ENCODE measurements around the gene SETD2.

Gene SETD2

GRCh38 chr3:46994801-46995731, 168.8 kb downstream of the SETD2 start:
- no peaks in the 10 kb centered on the region for H3K9me3 ChIP-seq (ENCODE audit: insufficient read depth, low read length, severe bottlenecking)
- peaks cover 3% of the 10 kb centered on the region; the same call in 1 of the 2 replicates for H4K20me1 ChIP-seq (ENCODE audit: insufficient read depth, low read length)
- H3K9ac ChIP-seq (ENCODE audit: low read depth, low read length): no peak overlapping the region
- H3K4me1 ChIP-seq (ENCODE audit: insufficient read depth, low read length): no peaks in the 10 kb centered on the region
- no peaks in the 10 kb centered on the region for H3K27me3 ChIP-seq (ENCODE audit: insufficient read depth, low read length, poor library complexity)
- H2AFZ ChIP-seq (ENCODE audit: low read depth, low read length): no peak overlapping the region
- ATAC-seq (ENCODE audit: insufficient read depth, low read depth) (no peak), DNase-seq (no peak)
- H3K4me3 ChIP-seq (ENCODE audit: low read depth in 1 of 2, low read length in 2 of 2): no peak overlapping the region
- H3K4me2 ChIP-seq (ENCODE audit: insufficient read depth, low read length): no peak overlapping the region
- peaks cover 98% of the 10 kb centered on the region for H3K36me3 ChIP-seq (ENCODE audit: insufficient read depth, low read length)
- TF ChIP-seq CTCF (IDR thresholded peaks at IDR 0.05; ENCODE audit: borderline replicate concordance, extremely low read depth, low read length, poor library complexity, severe bottlenecking): no peak
- TF ChIP-seq EZH2 (IDR thresholded peaks at IDR 0.05; ENCODE audit: borderline replicate concordance, low read depth, low read length, severe bottlenecking): no peak
- peak overlapping the region; percentile 40; the same call in 1 of the 2 replicates for H3K27ac ChIP-seq (ENCODE audit: low read length)
- no peaks in the 10 kb centered on the region for H3K79me2 ChIP-seq (ENCODE audit: insufficient read depth, low read length)

- DNase-seq: no peak
- H2AFZ ChIP-seq (ENCODE audit: low read depth, low read length): no peak overlapping the region
- H3K4me2 ChIP-seq (ENCODE audit: insufficient read depth, low read length): no peak overlapping the region
- TF ChIP-seq EZH2 (IDR thresholded peaks at IDR 0.05; ENCODE audit: borderline replicate concordance, low read depth, low read length, severe bottlenecking) (no peak), CTCF (IDR thresholded peaks at IDR 0.05; ENCODE audit: borderline replicate concordance, extremely low read depth, low read length, poor library complexity, severe bottlenecking) (no peak)
- peaks cover 97% of the 10 kb centered on the region for H3K36me3 ChIP-seq (ENCODE audit: insufficient read depth, low read length)
- H4K20me1 ChIP-seq (ENCODE audit: insufficient read depth, low read length): peaks cover 3% of the 10 kb centered on the region; the same call in 1 of the 2 replicates
- H3K9me3 ChIP-seq (ENCODE audit: insufficient read depth, low read length, severe bottlenecking): no peaks in the 10 kb centered on the region
- H3K27me3 ChIP-seq (ENCODE audit: insufficient read depth, low read length, poor library complexity): no peaks in the 10 kb centered on the region
- 0 out of 2 replicates have a peak overlapping the region, but pooled peaks have one; percentile 20 for H3K27ac ChIP-seq (ENCODE audit: low read length)
- ATAC-seq (ENCODE audit: insufficient read depth, low read depth): no peak
- no peak overlapping the region for H3K9ac ChIP-seq (ENCODE audit: low read depth, low read length)
- peaks cover 3% of the 10 kb centered on the region for H3K4me1 ChIP-seq (ENCODE audit: insufficient read depth, low read length)
- no peaks in the 10 kb centered on the region for H3K79me2 ChIP-seq (ENCODE audit: insufficient read depth, low read length)
- H3K4me3 ChIP-seq (ENCODE audit: low read depth in 1 of 2, low read length in 2 of 2): no peak overlapping the region
These were observed 169.9 kb downstream of the SETD2 start for GRCh38 chr3:46993986-46994385.

GRCh38 chr3:46993292-46993691, 170.6 kb downstream of the SETD2 start:
- no peaks in the 10 kb centered on the region for H3K9me3 ChIP-seq (ENCODE audit: insufficient read depth, low read length, severe bottlenecking)
- no peaks in the 10 kb centered on the region for H3K27me3 ChIP-seq (ENCODE audit: insufficient read depth, low read length, poor library complexity)
- H3K4me2 ChIP-seq (ENCODE audit: insufficient read depth, low read length): no peak overlapping the region
- no peak for ATAC-seq (ENCODE audit: insufficient read depth, low read depth)
- H3K9ac ChIP-seq (ENCODE audit: low read depth, low read length): no peak overlapping the region
- H3K4me3 ChIP-seq (ENCODE audit: low read depth in 1 of 2, low read length in 2 of 2): no peak overlapping the region
- H3K4me1 ChIP-seq (ENCODE audit: insufficient read depth, low read length): peaks cover 10% of the 10 kb centered on the region
- peaks cover 7% of the 10 kb centered on the region for H3K79me2 ChIP-seq (ENCODE audit: insufficient read depth, low read length)
- no peak overlapping the region for H2AFZ ChIP-seq (ENCODE audit: low read depth, low read length)
- H3K36me3 ChIP-seq (ENCODE audit: insufficient read depth, low read length): peaks cover 97% of the 10 kb centered on the region
- H3K27ac ChIP-seq (ENCODE audit: low read length): peak overlapping the region; percentile 11; the same call in 1 of the 2 replicates
- TF ChIP-seq EZH2 (IDR thresholded peaks at IDR 0.05; ENCODE audit: borderline replicate concordance, low read depth, low read length, severe bottlenecking) (no peak), CTCF (IDR thresholded peaks at IDR 0.05; ENCODE audit: borderline replicate concordance, extremely low read depth, low read length, poor library complexity, severe bottlenecking) (no peak)
- DNase-seq: no peak
- H4K20me1 ChIP-seq (ENCODE audit: insufficient read depth, low read length): 0 out of 2 replicates have a peak, but pooled peaks cover 4% of the 10 kb centered on the region

Data from DND-41 (cell line).